Measurements from ENCODE around the gene SRPK1.

DNA sequence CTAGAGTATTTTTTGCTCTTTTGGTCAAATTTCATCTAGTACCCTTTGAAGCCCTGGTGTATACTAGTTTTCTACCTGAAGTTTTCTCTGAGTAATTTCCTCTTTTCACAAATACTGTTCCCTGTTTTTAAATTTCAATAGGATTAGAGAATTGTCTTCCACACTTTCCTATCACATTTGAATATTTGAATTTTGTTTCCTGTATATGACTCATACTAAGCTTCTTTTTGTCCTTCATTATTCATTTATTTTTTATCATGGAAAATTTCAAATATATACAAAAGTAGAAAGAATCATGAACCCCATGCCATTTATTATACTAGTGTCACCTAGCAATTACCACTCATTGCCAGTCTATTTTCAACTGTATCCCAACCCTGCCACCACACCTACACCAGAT, 63.0 kb downstream of the SRPK1 start:
- TF ChIP-seq CTCF (IDR thresholded peaks at IDR 0.05; ENCODE audit: low read length) (no peak), EZH2 (optimal IDR thresholded peaks at IDR 0.05; ENCODE audit: low read depth, low read length) (no peak)
